HK-2 (cell line): Measurements from ENCODE around the gene CRYBG1.

ENCODE experiments used
- DNase-seq: peaks from one replicate; pipeline ENCODE4 v3.0.0-alpha.2; 2018; ENCODE audit not compliant: unreplicated experiment

CRYBG1 gene

GRCh38 chr6:106419900-106420613 lies 59.5 kb downstream of the CRYBG1 start:
- DNase-seq: no peak

DNA sequence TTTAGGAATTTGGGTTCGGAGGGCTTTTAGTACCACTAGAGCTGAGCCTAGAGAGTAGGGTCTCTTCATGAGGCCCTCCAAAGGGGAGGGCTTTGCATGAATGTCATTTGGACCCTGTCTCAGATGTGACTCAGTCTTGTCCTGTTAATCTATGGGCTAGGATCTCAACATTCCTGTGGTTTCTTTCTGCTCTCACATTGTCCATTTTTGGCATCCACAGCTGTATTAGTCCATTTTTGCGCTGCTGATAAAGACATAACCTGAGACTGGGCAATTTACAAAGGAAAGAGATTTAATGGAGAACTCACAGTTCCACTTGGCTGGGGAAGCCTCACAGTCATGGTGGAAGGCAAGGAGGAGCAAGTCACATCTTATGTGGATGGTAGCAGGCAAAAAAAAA lies 61.0 kb downstream of the CRYBG1 start:
- DNase-seq: no peak

DNA sequence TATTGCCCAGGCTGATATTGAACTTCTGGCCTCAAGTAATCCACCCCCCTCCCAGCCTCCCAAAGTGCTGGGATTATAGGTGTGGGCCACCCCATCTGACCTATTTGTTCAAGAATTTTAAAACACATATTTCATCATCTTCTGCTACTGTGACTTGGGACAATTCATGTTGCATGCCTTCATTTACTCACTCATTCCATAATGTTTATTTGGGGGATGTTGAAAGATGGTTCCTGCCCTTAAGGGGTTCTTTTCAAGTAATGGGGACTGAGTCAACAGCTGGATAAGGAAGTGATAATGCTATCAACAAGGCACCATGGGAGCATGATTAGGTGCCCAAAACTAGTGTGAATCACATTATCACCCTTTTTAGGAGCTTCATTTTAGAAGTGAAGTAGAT lies 62.0 kb downstream of the CRYBG1 start:
- no peak for DNase-seq

DNA sequence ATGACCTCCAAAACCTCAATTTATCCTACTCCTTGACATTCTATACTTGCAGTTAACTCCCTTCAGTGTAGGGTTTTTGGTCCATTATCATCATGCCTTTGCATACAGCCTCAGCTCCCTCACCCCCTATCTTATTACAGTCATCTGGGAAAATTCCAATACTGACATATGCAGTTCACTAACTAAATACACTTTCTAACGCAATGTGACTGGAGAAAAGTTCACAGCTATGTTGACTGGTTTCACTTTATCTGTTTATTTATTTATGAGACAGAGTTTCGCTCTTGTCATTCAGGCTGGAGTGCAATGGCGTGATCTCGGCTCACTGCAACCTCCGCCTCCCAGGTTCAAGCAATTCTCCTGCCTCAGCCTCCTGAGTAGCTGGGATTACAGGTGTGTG lies 64.9 kb downstream of the CRYBG1 start:
- no peak for DNase-seq

DNA sequence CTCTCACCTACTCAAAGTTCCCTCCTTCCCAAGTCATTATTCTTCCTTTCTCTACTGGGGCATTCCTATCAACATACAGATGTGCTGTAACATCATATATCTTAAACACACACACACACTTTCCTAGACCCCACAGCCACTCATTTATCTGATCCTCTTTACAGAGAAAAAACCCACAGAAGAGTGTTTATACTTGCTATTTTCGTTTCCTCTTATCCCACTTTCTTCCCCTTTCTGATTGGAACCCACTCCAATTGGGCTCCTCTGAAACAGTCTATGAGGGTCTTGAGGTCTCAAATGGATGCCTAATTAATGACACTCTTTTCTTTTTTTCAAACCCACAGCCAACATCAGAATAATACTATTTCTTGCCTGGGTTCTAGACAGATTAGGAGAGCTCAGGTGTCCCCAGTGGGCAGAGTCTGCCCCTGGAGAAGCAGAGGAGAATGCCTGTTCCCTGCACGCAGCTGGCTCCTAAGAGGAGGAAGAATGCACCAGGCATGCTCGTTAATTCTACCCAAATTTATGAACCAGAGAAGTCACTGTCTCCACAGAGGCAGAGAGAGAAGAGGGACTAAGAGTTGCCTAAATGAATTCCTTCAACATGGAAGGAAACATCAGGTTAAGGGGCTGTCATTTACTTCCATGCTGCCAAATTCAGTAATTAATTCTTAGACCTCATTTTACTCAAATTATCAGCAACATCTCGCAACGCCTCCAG lies 65.9 kb downstream of the CRYBG1 start:
- no peak for DNase-seq

DNA sequence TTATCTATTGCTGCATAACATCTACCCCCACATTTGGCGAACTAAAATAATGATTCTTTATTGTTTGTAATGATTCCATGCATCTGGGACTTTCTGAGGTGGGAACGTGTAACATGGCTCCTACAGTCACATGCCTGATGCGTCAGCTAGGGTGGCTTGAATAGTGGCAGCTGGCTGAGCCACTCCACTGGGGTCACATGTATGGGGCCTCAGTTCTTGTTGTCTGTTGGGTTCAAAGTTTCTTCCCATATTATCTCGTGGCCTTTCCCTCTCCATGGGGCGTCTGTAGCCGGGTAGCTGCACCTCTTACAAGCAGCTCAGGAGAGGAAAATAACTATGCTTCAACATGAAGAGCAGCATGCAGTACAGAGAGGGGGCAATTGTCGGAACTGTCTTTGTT lies 69.9 kb downstream of the CRYBG1 start:
- DNase-seq: no peak

- no peak for DNase-seq
Measured at GRCh38 chr6:106431405-106431804, 70.9 kb downstream of the CRYBG1 start.

GRCh38 chr6:106431972-106432371 lies 71.5 kb downstream of the CRYBG1 start:
- no peak for DNase-seq

DNA sequence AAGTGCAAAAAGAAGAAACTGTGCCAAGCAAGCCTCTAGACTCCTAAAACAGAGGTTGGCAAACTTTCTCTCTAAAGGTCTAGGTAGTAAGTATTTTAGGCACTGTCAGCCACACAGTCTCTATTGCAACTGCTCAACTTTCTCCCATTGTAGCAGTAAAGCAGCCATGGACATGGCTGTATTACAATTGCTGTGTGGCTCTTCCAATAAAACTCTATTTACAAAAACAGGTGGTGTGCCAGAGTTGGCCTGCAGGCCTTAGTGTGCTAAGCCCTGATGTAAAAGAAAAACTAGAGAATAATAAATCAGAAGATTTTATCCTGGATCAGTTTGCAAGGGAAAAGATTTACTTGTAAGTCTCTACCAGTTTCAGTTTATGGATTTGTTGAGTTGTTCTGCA lies 74.0 kb downstream of the CRYBG1 start:
- no peak for DNase-seq

DNA sequence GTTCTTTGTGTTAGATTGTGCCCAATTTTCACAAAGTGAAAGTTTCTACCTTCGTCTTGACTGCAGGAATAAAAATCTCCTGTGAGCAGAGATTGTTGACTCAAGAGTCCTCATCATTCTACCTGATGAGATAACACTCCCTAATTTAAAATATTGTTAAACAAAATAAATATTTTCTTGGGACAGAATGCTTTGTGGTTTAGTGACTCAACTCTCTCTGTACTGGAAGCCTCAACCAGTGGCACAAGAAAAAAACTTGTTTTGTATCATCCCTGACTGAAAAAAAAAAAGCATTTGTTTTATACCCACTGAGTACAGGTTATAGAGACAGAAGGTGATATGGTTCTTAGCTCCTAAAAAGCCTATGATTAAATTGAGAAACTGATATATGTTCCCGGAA lies 78.9 kb downstream of the CRYBG1 start:
- DNase-seq: no peak

- no peak for DNase-seq
Measured at GRCh38 chr6:106440546-106440945, 80.0 kb downstream of the CRYBG1 start.

- DNase-seq: no peak
Measured at GRCh38 chr6:106442395-106442794, 81.9 kb downstream of the CRYBG1 start.

GRCh38 chr6:106444777-106445507 lies 84.4 kb downstream of the CRYBG1 start:
- peak; percentile 11 for DNase-seq

GRCh38 chr6:106445508-106445878 lies 85.0 kb downstream of the CRYBG1 start:
- DNase-seq: no peak

DNA sequence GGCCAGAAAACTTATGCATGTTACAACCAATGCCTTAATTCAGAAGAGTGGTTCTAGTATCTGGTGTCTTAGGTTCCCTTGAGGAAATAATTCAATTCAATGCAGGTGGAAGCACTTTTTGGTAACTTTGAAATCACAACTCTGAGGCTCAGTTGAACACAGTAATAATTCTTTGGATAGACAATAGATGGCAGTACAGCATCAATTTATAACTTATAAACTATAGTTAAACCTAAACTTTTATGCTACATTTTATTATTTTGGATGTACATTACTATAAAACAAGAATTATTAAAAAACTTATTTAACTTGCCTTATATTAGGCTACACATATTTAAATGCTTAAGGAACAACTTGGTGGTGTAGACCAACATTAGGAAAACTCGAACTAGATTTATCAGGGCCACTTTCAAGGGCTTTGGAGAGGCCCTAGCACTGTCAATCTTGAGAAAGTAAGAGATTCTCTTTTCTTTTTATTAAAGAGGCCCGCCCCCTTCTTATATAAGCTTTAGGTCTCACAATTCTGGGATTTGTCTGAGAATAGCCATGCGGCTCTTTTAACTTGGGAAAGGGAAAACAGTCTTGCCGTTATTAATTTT lies 85.9 kb downstream of the CRYBG1 start:
- no peak for DNase-seq

DNA sequence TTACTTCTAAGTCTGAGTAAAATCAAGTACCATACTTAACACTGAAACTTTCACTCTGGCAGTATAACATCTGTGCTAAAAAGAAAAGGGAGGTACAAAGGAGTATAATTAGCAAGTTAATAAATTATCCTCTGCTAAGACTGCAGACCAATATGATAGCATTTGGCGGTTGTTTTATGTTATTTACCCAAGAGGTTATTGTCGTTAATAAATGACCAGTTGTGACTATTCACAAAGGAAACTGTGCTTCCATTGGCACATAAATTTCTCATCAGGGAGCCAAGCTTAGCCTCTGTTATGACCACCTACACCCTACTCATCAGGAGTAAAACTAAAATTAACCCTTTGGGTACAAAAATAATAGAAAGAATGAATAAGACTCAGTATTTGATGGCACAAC lies 86.5 kb downstream of the CRYBG1 start:
- no peak for DNase-seq

DNA sequence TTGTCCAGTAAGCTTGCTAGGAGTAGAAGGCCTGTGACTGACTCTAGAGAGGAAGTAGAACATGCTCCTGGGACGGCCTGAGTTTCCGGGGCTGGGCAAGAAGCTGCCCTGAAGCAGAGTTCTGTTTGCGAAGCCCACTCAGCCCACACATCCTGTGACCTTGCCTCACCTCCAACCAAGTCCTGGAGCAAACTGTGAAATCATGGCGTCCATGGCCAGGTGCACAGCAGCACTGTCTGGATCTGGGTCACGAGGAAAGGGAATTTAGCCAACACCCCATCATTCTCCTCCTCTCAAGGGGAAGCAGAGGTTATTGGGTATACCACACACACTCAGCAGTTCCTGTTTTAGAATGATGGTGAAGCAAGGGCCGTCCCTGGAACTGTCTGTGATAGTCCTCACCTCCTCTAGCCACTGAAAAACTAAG lies 87.5 kb downstream of the CRYBG1 start:
- DNase-seq: no peak

DNA sequence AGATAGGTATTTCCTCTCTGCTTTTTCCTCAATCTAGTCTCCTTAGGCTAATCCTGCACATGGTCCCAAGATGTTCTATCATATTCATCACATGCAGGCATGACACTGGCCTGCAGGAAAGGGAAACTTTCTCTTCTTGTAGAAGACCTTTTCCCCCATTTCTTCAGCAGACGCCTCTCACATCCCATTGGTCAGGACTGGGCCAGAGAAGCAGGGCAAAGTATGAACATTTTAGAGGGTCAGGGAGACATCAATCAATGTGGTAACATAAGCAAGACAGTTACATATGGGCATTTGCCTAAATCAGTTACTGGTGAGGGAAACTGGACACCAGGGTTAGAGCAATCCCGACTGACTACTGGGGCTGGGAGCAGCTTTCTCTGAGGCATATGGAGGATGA lies 90.1 kb downstream of the CRYBG1 start:
- DNase-seq: no peak

DNA sequence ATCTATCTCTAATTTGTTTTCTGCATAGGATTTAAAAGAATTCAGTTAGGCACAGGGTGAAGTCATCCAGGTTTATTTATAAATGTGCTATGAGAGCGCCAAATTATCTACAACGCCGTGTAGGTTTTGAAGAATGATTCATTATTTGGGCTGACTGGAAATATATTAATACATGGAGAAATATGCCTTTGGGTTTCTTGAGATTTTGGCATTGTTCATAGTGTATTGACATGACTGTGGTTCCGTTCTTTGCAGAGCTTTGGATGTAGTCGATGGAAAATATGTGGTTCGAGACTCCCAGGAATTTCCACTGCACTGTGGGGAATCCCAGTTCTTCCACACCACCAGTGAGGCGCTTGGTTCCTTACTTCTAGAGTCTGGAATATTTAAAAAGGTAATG lies 90.9 kb downstream of the CRYBG1 start:
- DNase-seq: no peak

DNA sequence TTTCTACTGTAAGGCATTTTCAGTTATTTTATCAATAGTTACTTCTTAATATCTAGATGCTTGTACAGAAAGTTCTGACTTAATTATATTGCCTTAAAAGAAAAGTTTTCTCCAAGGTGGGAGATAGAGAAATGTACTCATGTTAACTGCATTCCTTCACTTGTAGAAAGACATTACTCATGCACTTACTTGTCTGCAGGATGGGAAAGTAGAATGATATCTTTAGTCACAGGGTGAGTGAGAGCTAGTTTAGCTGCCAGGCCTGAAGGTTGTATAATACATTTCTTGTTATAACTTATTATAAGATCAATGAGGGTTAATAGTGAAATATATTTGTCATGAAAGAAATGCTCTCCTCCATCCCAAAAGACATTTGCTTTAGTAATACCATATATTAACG lies 92.1 kb downstream of the CRYBG1 start:
- DNase-seq: no peak

DNA sequence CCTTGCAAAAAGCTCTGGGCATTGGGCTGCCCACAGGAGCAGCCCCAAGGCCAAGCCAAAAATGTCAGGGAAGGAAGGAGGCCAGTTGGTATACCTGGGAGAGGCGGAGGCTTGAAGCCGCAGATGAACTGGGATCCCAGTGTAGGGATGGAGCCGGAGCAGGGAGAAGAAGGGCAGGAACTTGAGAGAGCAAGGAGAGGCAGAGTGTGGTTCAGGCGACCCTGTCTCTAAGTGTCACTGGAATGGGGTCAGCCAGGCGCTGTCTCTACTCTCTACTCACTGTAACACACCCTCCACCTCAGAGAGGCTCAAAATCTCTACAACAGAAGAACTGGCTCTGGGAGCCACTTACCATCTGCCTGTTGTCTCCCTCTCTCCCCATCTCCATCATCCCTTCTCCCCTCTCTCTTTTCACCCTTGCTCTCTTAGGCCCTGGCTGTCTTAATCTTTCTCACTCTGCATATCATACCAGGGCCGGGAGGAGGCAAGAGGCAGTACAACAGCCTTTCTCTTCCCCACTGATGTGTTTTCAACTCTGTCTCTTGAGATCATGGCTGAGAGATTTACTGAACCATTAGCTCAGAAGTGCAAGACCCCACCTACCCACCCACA lies 93.3 kb downstream of the CRYBG1 start:
- DNase-seq: no peak

- no peak for DNase-seq
Measured at GRCh38 chr6:106456756-106457155, 96.2 kb downstream of the CRYBG1 start.
